Heart left ventricle (tissue), 13 donors: ENCODE results near the gene HSD3B7.

Source experiments
- CTCF ChIP-seq, 12 donors: fragments of 200-600 bp; sonication (generic) in 4 of 12; IDR thresholded peaks; one replicate each; pipeline versions ENCODE4 v1.5.0 to v1.8.0; 2018 to 2022; ENCODE audit warnings: antibody characterized with exemption in 12 of 12, mild to moderate bottlenecking in 5 of 12
- POLR2A ChIP-seq, 2 donors: fragments of 450-650 bp; IDR thresholded peaks; one replicate each; pipeline ENCODE4 v1.6.1; 2017; ENCODE audit warnings: antibody characterized with exemption in 2 of 2, mild to moderate bottlenecking in 2 of 2, moderate library complexity in 2 of 2
- donor health status: ischemic (EF 13 %, LVEDD 7.1; RV severe dilation, severe dysfunction).
- donor health status: DM: no; HTN: yes; CAD: no.
- donor health status: DM: no; HTN: no; CAD: no.
- donor health status: ischemic (EF 25% LVEDD 6.9; RV normal size, moderate dysfunction).
- donor health status: ischemic (EF 25% LVEDD 5.7; RV mildly dilated, moderate dysfunction).
- donor health status: ischemic (EF 35%, LVEDD 5.7; RV mildly dilated, moderate dysfunction).
- donor health status: nonischemic (EF 11% LVEDD 7.7; RV severe dilation, severe dysfunction).
- donor health status: DM: yes; HTN: yes; CAD: no.
- donor health status: PGD.
- donor health status: ischemic (EF 29% LVEDD 5.4; RV normal size, mild dysfunction).
- donor health status: nonischemic (EF 23%, LVEDD 6.1; RV moderate dilation, normal function).

GRCh38 chr16:30937692-30938091 lies 47.3 kb upstream of the HSD3B7 start:
- TF ChIP-seq POLR2A (IDR thresholded peaks at IDR 0.05) (no peak), CTCF (IDR thresholded peaks at IDR 0.05) (no peak)
